NOMO-1 treated with dmso at 0.1 percent for 144 hours (cell line): ENCODE measurements around the gene LAMA1.

Source experiments
- DNase-seq: peaks from one replicate; lab custom pipeline; 2025; ENCODE audit not compliant: unreplicated experiment; lab: John Stamatoyannopoulos, UW

Gene LAMA1

DNA sequence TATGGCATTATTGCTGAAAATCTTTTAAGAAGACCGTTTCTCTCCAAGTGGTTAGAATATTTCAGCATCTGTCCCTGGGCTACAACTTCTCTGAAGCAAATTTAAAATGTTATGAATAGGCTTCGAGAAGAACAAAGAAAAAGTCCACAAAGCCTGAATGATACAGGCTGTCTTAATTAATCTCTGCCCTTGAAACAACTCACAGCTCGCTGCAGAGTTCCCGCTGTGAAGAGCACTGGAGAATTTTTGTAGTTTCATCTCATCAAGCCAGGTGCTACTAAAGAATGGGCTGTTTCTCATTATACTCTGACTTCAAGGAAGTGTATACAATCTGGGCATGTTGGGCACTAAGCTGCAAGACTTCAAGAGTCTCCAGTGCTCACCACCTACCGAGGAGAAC, 67.6 kb downstream of the LAMA1 start:
- DNase-seq = no peak

DNA sequence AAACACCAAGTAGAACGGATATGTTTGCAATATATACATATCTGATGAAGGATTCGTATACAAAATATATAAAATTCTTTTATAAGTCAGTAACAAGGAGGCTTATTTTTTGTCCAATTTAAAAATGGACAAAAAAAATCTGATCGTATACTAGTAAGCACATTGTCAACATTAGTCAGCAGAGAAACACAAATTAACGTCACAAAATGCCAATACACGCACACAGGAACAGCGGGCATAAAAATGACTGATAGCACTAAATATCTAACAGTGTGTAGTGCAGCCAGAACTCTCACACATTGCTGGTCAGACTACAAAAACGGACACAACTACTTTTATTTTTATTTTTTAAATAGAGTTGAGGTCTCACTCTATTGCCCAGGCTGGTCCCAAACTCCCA, 69.5 kb downstream of the LAMA1 start:
- DNase-seq = no peak

DNA sequence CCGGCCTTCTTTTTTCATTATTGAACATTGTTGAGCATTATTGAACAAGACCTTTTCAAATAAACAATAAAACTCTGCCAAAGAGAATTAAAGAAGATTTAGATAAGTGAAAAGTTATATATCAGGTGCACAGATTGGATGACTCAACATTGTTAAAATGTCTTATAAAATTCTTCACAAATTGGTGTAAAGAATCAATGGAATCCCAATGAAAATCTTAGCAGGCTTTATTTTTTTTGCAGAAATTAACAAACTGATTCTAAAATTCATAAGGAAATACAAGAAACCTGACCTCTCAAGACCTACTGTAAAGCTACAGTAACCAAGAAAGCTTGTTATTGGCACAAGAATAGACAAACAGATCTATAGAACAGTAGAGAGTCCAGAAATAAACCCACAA, 70.3 kb downstream of the LAMA1 start:
- DNase-seq = no peak

DNA sequence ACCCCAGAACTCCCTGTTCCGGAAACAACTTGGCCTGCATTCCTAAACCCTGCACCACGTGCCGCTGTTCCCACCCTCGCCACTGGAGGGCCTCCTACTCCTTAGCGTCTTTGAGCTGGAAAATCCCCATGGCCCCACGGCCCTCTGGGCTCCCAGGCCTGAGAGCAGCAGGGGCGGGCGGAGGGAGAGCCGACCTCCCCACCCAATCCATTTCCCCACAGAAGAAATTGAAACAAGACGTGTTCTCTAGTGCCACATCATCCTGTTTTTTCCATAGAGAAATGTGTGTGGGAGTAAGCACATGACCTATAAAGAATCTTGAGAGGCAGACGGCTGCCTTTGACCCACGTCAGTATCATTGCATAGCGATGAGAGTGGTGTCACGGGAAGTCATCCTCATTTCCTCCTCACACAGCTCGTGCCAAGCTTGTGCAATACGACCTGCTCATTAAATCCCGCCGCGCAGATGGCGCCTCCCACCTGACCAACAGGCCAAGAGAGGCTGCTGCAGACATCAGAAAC, 79.2 kb downstream of the LAMA1 start:
- no peak for DNase-seq

DNA sequence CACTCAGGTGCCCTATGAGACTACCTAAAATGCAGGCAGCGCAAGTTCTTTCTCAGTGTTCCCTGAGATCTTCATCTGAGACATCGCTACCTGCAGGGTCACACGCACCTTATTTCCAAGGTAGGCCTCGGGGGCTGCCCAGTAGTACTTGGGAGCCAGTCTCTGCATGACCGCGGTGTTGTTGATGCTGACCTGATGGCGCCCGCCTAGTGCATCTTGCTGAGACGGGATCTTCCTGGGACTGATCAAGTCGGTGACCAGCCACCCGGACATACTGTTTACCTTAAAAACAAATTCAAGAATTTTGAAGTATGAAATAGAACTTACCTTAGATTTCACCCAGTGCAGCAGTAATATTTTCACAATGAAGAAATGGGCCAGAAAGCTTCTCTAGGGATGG, 80.1 kb downstream of the LAMA1 start:
- no peak for DNase-seq

DNA sequence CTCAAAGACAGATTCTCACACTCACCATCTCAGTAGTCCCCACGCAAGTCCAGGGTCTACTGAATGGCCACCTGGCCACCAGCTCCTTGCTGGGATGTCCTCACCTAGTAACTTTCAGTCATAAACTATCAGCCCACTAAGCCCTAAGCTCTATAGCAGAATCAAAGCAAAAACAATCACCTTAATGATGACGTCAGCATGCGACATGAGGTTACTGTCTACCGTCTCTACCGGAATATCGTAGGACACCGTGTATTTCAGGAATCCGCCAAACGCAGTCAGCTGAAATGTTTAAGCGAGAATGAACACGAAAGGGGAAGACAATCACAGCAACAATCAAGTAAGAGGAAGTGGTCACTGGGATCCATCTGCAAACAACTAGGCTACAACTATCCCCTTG, 81.8 kb downstream of the LAMA1 start:
- no peak for DNase-seq

DNA sequence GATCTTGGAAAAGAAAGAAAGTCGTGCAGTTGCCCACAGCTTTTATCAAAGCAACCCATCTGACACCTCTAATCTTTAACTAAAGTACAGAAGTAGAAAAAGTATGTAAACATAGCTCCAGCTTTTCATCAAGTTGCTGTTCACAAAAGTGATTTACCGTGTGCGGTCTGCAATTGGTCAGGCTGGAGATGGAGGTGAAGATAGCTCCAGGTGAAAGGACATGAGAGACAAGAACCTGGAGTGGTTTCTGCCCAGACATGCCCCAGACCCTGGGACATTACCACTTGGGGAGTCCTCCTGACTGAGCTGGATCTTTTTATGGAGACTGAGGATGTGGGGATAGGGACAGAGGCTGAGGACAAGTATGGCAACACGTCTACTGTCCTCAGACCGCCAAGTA, 82.7 kb downstream of the LAMA1 start:
- DNase-seq = no peak

DNA sequence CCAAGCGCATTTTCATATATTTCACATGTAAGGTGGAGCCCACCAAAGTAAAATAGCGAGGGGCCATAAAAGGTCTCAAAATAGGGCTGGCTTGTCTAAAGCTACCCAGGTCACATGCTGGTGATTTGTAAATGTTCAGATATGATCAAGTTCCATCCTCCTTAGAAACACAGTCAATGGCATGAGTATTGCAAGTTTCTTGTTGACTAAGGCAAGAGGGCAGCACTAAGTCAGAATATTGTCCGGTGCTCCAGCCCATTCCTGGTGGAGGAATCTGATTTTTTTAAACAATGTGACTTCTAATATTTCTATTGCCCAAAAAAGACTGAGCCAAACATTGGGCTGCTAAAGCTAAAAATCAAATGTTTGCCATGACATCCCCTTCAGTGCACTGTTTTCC, 85.1 kb downstream of the LAMA1 start:
- no peak for DNase-seq

DNA sequence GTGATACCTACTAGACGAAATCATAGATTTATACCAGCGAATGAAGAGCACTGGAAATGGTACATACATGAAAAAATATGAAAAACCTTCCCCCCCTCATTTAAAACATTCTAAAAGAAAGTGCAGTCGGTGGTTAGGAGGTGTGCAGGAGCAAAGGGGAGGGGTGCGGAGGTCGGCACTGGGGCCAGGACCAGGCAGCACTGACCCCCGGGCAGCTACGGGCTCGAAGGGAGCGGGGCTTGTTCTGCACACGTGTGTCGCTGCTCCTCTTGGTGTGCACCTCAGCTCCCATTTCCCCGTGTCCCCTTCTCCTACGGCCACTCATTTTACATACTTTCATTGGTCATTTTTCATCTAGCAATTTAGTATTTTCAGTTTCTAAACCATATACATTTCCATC, 89.0 kb downstream of the LAMA1 start:
- DNase-seq = no peak

DNA sequence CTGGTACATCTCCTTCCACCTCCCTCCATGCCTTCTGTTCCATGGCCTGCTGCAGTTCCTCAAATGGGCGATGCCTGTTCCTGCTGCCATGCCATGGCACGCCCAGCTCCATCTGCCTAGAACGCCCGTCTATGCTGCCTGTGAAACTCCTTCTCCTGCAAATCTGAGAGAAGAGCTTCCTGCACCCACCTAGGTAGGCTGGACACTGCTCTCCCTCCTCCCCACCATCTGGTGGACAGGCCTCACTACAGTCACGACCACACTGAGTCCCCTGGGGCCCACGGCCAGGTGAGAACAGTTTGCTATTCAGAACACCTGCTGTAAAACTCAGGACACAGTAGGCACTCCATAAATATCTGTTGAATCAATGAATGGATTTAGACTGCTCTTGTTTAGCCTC, 92.4 kb downstream of the LAMA1 start:
- DNase-seq = no peak

DNA sequence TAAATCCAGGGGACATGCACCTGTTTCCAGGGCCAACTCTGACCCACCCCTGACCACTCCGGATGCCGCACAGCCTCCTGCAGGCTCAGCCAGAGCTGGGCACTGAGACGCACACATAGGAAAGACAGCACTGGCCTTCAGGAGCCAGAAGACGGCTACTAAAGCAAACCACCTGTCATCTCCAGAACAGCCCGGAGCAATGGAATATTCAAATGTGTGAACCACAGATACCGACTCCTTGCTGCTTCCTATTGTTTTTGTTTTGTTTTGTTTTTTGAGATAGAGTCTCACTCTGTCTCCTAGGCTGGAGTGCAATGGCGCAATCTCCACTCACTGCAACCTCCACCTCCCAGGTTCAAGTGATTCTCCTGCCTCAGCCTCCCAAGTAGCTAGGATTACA, 94.0 kb downstream of the LAMA1 start:
- no peak for DNase-seq

DNA sequence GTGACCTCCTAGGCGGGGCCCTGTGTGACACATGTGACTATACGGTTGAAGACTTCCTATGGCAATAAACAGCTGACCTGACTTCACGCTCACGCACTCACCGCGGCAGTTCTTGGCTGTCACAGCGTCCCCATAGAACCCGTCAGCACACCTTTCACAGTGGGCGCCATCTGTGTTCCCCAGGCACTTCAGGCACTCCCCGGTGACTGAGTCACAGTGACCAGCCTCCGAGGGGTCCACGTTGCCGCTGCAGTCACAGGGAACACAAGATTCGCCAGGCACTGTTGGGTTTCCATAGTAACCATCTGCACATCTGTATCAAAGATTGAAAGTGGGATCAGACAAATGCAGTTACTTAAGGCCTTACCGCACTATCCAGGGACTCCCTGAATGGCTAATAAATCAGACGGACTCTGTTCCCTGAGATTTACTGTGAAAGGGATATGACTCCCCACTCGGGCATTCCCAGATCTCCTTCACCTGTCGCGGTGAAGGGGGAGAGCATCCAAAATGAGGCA, 94.5 kb downstream of the LAMA1 start:
- DNase-seq = no peak

DNA sequence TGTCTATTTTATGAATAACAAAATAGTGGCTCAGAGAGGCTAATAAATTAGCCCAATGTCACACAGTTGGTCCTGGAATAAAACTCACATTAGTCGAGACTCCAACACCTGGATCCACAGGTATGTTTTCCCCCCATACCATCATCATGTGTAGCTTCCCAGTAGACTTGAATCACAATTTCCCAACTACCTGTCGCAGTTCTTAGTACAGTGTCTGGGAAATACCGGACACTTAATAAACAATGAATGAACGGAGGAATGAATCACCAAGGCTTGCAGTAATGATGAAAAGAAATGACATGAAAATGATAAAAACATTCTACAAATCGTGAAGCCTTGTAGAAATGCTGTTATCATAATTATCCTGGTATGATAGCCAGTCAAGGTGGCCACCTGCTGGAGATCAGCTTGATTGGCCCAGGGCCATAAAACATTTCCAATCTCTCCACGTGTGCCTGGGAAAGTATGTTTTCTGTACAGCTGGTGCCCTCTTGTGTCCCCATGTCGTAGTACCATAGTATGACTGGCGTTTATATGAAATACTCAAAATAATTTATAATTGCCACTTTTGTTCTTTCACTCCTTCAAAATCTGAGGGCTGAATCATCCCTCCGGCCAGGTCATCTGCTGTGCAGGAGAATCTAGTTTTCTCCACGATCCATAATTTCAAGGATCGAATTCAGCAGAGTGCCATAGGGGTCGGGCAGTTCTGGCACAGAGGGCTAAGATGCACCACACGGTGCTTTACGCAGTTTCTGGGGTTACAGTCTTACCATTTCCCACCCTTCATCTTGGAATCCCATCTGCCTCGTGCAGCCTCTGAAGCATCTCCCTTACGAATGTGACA, 95.4 kb downstream of the LAMA1 start:
- no peak for DNase-seq

DNA sequence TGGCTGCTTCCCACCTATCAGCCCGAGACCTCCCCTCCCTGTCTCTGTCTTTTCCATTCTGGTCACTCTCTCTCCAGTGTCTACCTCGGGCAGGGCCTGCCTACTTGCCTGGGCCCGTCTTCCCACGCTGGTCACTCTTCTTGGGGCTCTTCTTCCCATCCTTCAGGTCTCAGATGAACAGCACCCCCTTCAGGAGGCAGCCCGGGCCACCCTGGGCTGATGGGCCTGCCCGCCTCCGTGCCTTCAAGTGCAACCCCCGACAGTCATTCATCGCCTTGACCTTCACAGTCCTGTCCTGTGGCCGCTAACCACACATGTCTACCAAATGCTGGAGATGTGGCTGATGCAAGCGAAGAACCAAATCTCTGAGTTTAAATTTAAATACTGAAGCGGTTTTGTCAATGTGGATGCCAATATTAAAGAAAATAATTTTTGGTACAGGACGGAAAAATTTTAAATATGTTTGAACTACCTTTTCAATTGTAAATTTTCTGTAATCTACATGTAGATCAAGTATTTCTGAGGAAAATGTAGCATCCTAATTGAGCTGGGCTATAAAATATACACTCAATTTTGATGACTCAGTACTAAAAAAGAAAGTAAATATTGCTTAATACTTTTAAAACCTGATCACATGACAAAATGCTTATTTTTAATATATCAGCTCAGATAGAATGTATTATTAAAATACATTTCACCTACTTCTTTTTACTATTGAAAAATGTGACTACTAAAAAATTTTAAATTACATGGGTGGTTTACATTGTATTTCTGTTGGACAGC, 96.4 kb downstream of the LAMA1 start:
- no peak for DNase-seq

DNA sequence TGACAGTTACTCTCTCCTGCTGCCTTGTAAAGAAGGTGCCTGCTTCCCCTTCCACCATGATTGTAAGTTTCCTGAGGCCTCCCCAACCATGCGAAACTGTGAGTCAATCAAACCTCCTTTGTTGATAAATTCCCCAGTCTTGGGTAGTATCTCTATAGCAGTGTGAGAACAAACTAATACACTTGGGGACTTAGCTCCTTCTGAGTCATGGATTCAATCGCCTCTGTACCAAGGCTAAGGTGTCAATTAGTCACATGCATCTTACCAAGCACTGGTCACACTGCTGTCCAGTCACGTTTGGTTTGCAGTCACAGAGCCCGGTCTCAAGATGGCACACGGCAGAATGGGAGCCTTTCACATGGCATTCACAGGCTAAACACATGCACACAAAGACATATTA, 100.6 kb downstream of the LAMA1 start:
- no peak for DNase-seq

DNA sequence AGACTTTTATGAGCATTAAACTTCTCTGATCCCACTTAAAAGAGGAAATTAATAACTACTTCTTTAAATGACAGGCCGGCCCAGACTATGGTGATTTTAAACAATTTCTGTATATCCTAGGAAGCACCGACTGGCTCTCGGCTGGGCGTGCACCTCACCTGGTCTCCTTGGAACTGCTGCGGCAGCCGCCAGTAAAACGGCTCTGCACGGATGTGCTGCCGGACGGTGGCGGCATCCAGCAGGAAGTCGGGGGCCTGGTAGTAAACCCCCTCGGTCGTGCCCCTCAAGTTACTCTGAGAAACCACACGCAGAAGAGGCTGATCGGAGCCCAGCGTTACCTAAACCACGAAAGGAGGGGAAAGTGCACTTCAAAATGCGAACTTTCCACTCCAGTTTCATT, 106.5 kb downstream of the LAMA1 start:
- DNase-seq = no peak

DNA sequence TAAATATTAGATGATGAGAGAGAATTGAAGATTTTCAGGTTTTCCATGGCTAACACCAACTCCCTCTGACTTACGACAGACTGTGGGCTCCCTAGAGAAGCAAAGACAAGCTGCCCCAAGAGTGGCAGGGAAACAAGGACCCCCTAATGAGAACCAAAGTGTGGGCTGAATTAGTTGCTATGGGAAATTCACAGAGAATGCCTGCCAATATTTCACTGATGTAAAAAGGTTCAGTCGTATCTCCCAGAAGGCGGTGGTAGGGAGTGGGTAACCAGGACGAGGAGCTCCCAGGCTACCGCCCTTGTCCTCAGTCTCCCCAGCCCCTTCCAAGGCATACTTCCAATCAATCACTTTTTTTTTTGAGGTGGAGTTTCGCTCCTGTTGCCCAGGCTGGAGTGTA, 113.6 kb downstream of the LAMA1 start:
- no peak for DNase-seq

DNA sequence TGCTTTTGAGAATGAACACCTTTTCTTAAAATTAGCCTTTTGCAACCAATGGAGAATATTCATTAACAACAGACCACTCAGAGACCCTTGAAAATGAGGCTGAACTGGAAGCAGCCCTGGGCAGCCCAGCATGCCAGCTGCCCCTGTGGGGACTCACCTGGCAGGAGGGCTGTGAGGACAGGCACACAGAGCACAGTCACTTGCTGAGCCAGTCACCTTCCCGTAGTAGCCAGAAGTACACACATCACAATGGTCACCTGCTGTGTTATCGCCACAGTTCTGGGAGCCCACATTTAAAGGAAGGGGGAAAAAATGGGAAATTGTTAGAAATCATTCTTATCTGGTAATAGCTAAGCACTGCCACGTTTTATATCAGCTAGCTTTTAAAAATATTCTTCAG, 115.5 kb downstream of the LAMA1 start:
- no peak for DNase-seq

DNA sequence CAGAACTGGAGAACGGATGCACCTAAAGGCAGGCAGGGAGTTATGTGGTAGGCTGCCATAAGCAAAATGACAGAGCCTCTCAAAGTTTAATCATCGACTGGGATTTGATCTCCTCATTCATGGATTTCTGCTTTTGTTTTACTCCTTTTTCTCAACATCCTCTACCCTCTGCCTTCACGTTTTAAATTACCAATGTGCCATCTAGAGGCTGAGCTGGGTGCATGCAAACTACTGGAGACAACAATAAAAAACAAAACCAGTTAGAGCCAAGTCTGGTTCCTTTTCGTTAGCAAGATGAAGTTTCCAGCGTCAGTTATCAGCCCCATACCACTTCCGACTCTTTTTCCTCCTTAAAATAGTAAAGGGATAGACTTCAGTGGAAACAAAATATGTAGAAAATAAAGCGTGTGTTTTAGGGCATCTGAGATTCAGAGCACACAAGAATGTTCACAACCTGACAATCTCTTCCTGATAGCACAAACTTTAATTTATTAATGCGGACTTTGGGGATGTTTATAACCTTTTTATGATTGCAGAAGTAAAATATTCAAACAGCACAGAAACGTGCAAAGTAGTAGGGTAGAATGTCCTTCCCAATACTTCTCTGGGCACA, 117.0 kb downstream of the LAMA1 start:
- DNase-seq = no peak

DNA sequence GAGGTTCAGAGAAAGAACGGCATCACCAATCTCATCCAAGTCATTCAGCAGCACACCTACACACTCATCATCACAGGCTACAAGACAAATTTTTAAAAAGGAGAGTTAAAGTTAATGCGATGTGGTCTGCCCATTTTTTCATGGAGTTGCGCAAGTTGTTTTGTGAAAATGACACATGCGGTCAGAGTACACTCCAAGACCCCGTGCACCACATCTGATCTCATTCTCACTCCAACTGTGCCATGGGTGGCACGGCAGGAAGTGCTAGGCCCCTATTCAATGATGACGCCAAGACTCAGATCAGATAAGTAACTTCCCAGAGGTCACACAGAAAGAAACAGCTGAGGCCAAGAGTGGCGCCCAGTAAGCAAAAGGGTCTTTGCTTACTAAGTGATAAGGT, 119.8 kb downstream of the LAMA1 start:
- DNase-seq = no peak

DNA sequence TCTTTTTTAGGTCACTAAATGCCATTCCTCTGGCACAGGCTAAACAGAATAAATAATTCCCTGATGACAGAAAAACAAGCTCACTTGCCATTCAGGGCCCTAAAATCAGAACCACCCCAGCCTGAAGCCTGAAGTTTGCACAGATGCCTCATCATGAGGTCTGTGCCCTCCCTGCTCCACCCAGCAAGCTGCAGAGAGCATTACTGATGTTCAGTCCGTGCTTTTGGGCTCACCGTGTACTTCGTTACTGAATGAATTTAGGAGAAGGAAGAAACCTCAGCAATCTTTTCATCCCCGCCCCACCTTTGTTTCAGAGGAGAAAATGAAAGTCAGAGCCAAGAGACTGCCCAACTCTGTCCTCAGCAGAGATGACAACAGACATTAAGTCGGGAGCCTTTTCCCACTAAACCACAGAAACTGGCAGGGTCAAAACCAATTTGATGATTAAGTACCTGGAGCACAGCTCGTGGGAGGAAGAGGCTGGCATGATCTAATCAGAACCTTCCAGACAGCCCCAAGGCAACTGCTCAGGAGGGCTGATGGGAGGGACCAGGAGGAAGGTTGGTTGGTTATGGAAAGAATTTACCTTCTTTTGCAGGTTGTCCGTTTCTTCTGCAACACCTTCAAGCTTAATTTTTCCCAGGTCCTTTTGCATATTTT, 122.7 kb downstream of the LAMA1 start:
- DNase-seq = no peak
